Transverse colon (tissue), 4 donors: Measurements from ENCODE around the gene ILKAP. TPM values are rescaled to one million over a fixed set of nuclear protein-coding genes. Genes with fewer than 3 reads are reported as not detected.

ENCODE experiments used
- DNase-seq: peaks from one replicate; pipeline ENCODE4 v3.0.0-alpha.2; 2019
- H3K27ac ChIP-seq, 4 donors: fragments of 200-600 bp; sonication (generic); 2 replicates each; pipeline ENCODE4 v1.5.1; 2016 to 2018; ENCODE audit warnings: inconsistent platforms in 4 of 4
- H3K27me3 ChIP-seq: fragments of 200-600 bp; sonication (generic); 2 replicates; pipeline ENCODE4 v1.5.1; 2017; ENCODE audit warnings: inconsistent platforms
- H3K36me3 ChIP-seq, 4 donors: fragments of 200-600 bp; sonication (generic); 2 replicates each; pipeline ENCODE4 v1.5.1; 2017 to 2019; ENCODE audit warnings: inconsistent platforms in 4 of 4
- H3K4me1 ChIP-seq, 4 donors: fragments of 200-600 bp; sonication (generic); 2 replicates each; pipeline ENCODE4 v1.5.1; 2017 to 2020; ENCODE audit warnings: inconsistent platforms in 4 of 4
- H3K4me3 ChIP-seq, 4 donors: fragments of 200-600 bp; sonication (generic); 1 replicate in 1 of 4; 2 replicates in 3 of 4; pipeline versions ENCODE4 v1.5.1 to v1.6.1; 2017 to 2019; ENCODE audit warnings: inconsistent platforms in 4 of 4
- H3K9me3 ChIP-seq, 2 donors: fragments of 200-600 bp; sonication (generic); 2 replicates each; pipeline ENCODE4 v1.5.1; 2017 to 2019; ENCODE audit warnings: inconsistent platforms in 2 of 2
- CTCF ChIP-seq, 5 experiments: fragments of 200-600 bp in 3 of 5; fragments of 450-650 bp in 2 of 5; sonication (generic) in 3 of 5; IDR thresholded peaks; 1 replicate in 2 of 5; 2 replicates in 3 of 5; pipeline ENCODE4 v1.5.1; 2016 to 2017; ENCODE audit warnings: antibody characterized with exemption in 5 of 5, inconsistent platforms in 3 of 5, mild to moderate bottlenecking in 2 of 5, moderate library complexity in 1 of 5
- EP300 ChIP-seq: sonication (generic); formaldehyde crosslinking; IDR thresholded peaks from one replicate; pipeline ENCODE4 v1.6.1; 2017; ENCODE audit warnings: antibody characterized with exemption, low read depth
- POLR2A ChIP-seq: fragments of 450-650 bp; IDR thresholded peaks from one replicate; pipeline ENCODE4 v1.6.1; 2016; ENCODE audit warnings: antibody characterized with exemption, mild to moderate bottlenecking, moderate library complexity
- POLR2AphosphoS5 ChIP-seq, 3 donors: sonication (generic); formaldehyde crosslinking; IDR thresholded peaks; one replicate each; pipeline ENCODE4 v1.6.1; 2016; ENCODE audit warnings: antibody characterized with exemption in 3 of 3
- WGBS, 2 donors: methylation state at CpG; one replicate each; pipeline ENCODE4 v1.1.5; 2018; ENCODE audit warnings: low coverage in 1 of 2; 5-methylcytosine and 5-hydroxymethylcytosine counted together
- in situ Hi-C, 4 donors: fragments of 200-750 bp; cut with MboI; loops; one replicate each; pipeline versions ENCODE4 v1.15.0 to v1.15.1; 2017; ENCODE audit warnings: low sequenced_read_pairs in 3 of 4, low pct_ligation_motif_present in 1 of 4, low pct_unique_long_range_greater_than_20kb in 1 of 4
- intact Hi-C: fragments of 100-400 bp; cut with DNase I; formaldehyde crosslinking; loops from one replicate; pipeline ENCODE4 v1.15.1; 2023; ENCODE audit warnings: low total_unique reads
- total RNA-seq, 4 donors: library from RNA; depleted of rRNA; stranded (reverse); fragments of >200 nt; gene quantifications; one replicate each; pipeline ENCODE4 v1.1.0, GENCODE V29; 2016

Gene ILKAP
- total RNA-seq, 4 donors from 2014 or later = 16.3 to 40.0 (median 32.1) TPM

GRCh38 chr2:238250896-238251295, 47.4 kb upstream of the ILKAP start:
- TF ChIP-seq EP300 (no peak), POLR2AphosphoS5 (IDR thresholded peaks at IDR 0.05) (no peak), POLR2A (no peak), CTCF (IDR thresholded peaks at IDR 0.05) (no peak)
- Histone ChIP-seq H3K27ac (no peak overlapping the region), H3K36me3 (peaks cover 0 to 67% (median 28%) of the 10 kb centered on the region in 4 donors), H3K4me3 (no peak overlapping the region), H3K9me3 (no peaks in the 10 kb centered on the region), H3K4me1 (no peaks in the 10 kb centered on the region), H3K27me3 (no peaks in the 10 kb centered on the region)
- 94 to 100% methylated on average over 4 to 7 of the region's 7 CpGs for WGBS, 2 donors
- in situ Hi-C loops (loop anchor here in 1 of 4 donors (25.0 kb wide), 1 partner anchor 389 kb away; the partner anchor contains the start of gene RAMP1), intact Hi-C loops (no loop called here)
- DNase-seq = no peak

GRCh38 chr2:238247841-238248453, 44.5 kb upstream of the ILKAP start:
- Histone ChIP-seq H3K4me3 (no peak overlapping the region), H3K36me3 (peaks cover 0 to 48% (median 24%) of the 10 kb centered on the region in 4 donors), H3K9me3 (no peaks in the 10 kb centered on the region), H3K27me3 (no peaks in the 10 kb centered on the region), H3K27ac (no peak overlapping the region), H3K4me1 (peaks cover 9 to 13% (median 10%) of the 10 kb centered on the region in 4 donors)
- intact Hi-C loops (no loop called here), in situ Hi-C loops (no loop called here)
- 80 to 83% methylated on average over 4 to 10 of the region's 10 CpGs for WGBS, 2 donors
- TF ChIP-seq POLR2A (no peak), CTCF (IDR thresholded peaks at IDR 0.05) (no peak), POLR2AphosphoS5 (IDR thresholded peaks at IDR 0.05) (no peak), EP300 (no peak)
- no peak for DNase-seq

GRCh38 chr2:238247002-238247822, 43.7 kb upstream of the ILKAP start:
- peaks cover 0 to 41% (median 21%) of the 10 kb centered on the region in 4 donors for H3K36me3 ChIP-seq
- H3K4me3 ChIP-seq = no peak overlapping the region
- no peak overlapping the region for H3K27ac ChIP-seq
- intact Hi-C loops (no loop called here), in situ Hi-C loops (no loop called here)
- H3K4me1 ChIP-seq = peaks cover 14 to 20% (median 17%) of the 10 kb centered on the region in 4 donors
- H3K27me3 ChIP-seq = no peaks in the 10 kb centered on the region
- 79 to 85% methylated on average over 4 to 13 of the region's 13 CpGs for whole genome bisulfite sequencing, 2 donors
- no peaks in the 10 kb centered on the region for H3K9me3 ChIP-seq
- DNase-seq = no peak
- TF ChIP-seq POLR2A (no peak), POLR2AphosphoS5 (IDR thresholded peaks at IDR 0.05) (no peak), EP300 (no peak), CTCF (IDR thresholded peaks at IDR 0.05) (no peak)

- 72 to 82% methylated on average over 5 of the region's 5 CpGs for WGBS, 2 donors
- no peak for DNase-seq
- peak overlapping the region in 1 of 4 donors; percentile 79 for H3K27ac ChIP-seq
- peaks cover 23 to 41% (median 32%) of the 10 kb centered on the region in 4 donors for H3K4me1 ChIP-seq
- H3K4me3 ChIP-seq = no peak overlapping the region
- in situ Hi-C loops = no loop called here
- H3K9me3 ChIP-seq = no peaks in the 10 kb centered on the region
- intact Hi-C loops = loop anchor here (5.0 kb wide), 1 partner anchor 42 kb away; the partner anchor contains the start of gene ILKAP
- no peaks in the 10 kb centered on the region for H3K27me3 ChIP-seq
- peaks cover 0 to 24% (median 10%) of the 10 kb centered on the region in 4 donors for H3K36me3 ChIP-seq
- TF ChIP-seq EP300 = no peak
- no peak for TF ChIP-seq POLR2A
- TF ChIP-seq POLR2AphosphoS5 (IDR thresholded peaks at IDR 0.05) = no peak
- TF ChIP-seq CTCF (IDR thresholded peaks at IDR 0.05) = no peak
Measured at GRCh38 chr2:238244151-238244550, 40.7 kb upstream of the ILKAP start.
